ENCODE measurements around the gene GAP43. TPM values are rescaled to one million over a fixed set of nuclear protein-coding genes. Genes with fewer than 3 reads are reported as not detected.

Gene GAP43
- total RNA-seq, 1 donor: not detected

GRCh38 chr3:115646027-115646690 is 22.8 kb downstream of the GAP43 start:
- Histone ChIP-seq H3K4me3 (ENCODE audit: low read length) (no peak overlapping the region), H3K9me3 (ENCODE audit: low read depth, low read length) (no peaks in the 10 kb centered on the region), H3K4me1 (ENCODE audit: insufficient read depth, low read length) (no peaks in the 10 kb centered on the region), H3K27me3 (ENCODE audit: insufficient read depth, low read length) (no peaks in the 10 kb centered on the region)

DNA sequence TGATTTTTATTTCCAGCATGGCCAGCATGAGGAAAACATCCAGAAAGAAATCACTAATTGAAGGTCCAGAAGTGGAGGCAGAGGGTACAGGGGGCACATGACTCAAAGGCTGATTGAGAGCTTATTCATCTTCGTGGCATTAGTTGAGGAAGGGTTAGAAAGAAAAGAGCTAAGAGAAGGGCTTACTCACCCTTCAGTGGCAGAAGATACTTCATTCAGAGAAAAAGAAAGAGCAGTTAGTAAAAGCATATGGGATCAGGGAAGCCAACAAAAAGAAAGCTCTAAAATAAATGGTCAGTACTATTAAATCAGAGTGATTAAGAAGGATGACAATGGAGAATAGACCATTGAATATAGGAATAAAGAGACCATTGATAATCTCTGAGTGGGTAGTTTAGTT is 25.2 kb downstream of the GAP43 start:
- peaks cover 4% of the 10 kb centered on the region for H3K4me1 ChIP-seq (ENCODE audit: insufficient read depth, low read length)
- H3K9me3 ChIP-seq (ENCODE audit: low read depth, low read length): no peaks in the 10 kb centered on the region
- no peak overlapping the region for H3K4me3 ChIP-seq (ENCODE audit: low read length)
- H3K27me3 ChIP-seq (ENCODE audit: insufficient read depth, low read length): no peaks in the 10 kb centered on the region

DNA sequence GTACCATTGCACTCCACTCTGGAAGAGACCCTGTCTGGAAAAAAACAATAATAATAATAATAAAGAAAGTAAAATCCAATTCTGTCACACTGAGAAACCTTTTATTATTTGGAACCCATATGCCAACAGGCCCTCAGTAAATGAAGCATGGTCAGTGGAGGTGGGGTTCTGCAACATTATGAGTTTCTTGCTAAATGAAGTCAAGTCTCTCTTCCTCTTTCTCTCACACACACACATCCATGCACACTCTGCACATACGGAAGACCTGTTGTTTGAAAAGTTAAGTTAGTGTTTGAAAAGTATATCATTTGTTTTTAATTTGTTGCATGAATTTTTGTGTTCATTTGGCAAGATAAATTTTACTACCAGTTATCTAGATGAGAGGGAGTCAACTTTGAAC is 27.8 kb downstream of the GAP43 start:
- Histone ChIP-seq H3K27me3 (ENCODE audit: insufficient read depth, low read length) (no peaks in the 10 kb centered on the region), H3K9me3 (ENCODE audit: low read depth, low read length) (no peaks in the 10 kb centered on the region), H3K4me1 (ENCODE audit: insufficient read depth, low read length) (peaks cover 4% of the 10 kb centered on the region), H3K4me3 (ENCODE audit: low read length) (no peak overlapping the region)

DNA sequence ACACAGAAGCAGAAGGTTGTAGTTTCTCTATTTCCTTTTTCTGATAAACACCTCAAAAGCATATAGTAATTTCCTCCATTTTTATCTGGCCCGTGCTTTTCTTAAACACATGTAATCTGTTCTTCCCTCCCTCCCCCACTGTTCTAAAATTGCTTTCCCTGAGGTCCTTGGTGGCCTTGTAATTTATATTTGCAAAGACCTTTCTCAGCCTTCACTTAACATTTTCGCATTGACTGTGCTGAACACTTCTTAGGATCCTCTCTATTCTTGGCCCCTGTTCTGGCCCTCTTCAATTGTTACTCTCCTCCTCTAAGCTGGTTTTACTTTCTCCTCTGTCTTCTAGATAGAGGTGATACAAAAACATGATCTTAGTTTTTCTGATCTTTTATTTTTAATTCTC is 28.3 kb downstream of the GAP43 start:
- Histone ChIP-seq H3K4me1 (ENCODE audit: insufficient read depth, low read length) (peaks cover 4% of the 10 kb centered on the region), H3K4me3 (ENCODE audit: low read length) (no peak overlapping the region), H3K27me3 (ENCODE audit: insufficient read depth, low read length) (no peaks in the 10 kb centered on the region), H3K9me3 (ENCODE audit: low read depth, low read length) (no peaks in the 10 kb centered on the region)

DNA sequence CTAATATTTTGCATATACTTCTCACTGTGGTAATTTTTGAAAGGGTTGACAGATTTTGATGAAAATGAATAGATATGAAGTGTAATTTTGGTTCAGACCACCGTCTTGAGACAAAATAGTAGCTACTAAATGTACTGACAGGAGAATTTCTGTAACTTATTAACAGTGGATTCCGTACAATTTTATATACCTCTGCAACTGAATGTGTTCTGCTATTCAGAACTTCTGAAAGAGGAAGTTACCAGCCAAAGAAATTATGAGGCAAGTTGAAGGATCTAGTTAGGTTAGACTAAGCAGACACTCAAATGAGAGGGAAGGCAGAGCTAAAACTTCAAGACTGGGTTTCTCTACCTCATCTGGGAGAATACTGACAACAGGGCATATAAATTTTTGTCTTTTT is 29.4 kb downstream of the GAP43 start:
- Histone ChIP-seq H3K4me1 (ENCODE audit: insufficient read depth, low read length) (peaks cover 8% of the 10 kb centered on the region), H3K4me3 (ENCODE audit: low read length) (no peak overlapping the region), H3K9me3 (ENCODE audit: low read depth, low read length) (no peaks in the 10 kb centered on the region), H3K27me3 (ENCODE audit: insufficient read depth, low read length) (no peaks in the 10 kb centered on the region)

DNA sequence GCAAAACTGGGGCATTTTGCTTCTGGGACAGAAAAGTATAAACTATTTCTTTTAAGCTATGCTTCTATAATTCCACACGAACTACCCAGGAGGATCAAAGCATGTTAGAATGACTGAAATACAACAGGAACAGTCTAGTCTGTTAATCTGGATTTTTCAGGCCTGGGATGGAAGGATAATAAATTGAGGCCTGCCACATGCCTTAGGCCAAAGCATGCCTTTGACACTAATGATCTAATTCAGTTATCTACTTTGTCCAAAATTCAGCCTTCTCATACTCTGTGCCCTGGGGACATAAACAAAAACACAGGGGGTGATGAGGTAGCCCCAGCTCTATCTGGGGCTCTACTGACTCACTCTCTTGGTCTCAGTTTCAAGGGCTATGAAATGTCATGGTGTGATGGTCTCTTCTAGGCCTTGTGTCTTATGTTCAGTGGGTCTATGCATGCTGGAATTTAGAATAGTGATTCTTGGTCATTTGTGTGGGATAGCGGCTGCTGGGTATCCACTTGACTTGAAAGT is 32.5 kb downstream of the GAP43 start:
- H3K4me1 ChIP-seq (ENCODE audit: insufficient read depth, low read length): peaks cover 21% of the 10 kb centered on the region

DNA sequence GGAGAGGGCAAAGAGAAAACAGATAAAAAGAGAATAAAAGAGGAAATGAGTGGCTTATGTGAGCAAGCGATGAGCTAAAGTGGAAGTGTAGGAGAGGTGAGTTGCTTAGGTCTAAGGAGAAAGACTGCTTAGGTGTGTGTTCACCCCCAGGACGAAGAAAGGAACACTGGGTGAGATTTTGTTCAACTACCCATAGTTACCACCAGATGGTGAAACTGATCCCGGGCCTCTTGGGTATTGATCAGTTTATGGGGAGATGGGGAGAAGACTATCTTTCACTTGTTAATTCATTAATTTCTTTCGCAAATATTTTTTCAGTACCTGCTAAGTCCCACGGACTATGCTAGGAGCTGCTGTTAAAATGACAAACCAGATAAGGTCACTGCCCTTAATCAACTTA is 33.9 kb downstream of the GAP43 start:
- H3K9me3 ChIP-seq (ENCODE audit: low read depth, low read length): no peaks in the 10 kb centered on the region
- no peak overlapping the region for H3K4me3 ChIP-seq (ENCODE audit: low read length)
- peaks cover 21% of the 10 kb centered on the region for H3K4me1 ChIP-seq (ENCODE audit: insufficient read depth, low read length)
- no peaks in the 10 kb centered on the region for H3K27me3 ChIP-seq (ENCODE audit: insufficient read depth, low read length)

More for the DNA sequence above, 32.5 kb downstream of the GAP43 start:
- Histone ChIP-seq H3K4me3 (ENCODE audit: low read length) (no peak overlapping the region), H3K9me3 (ENCODE audit: low read depth, low read length) (no peaks in the 10 kb centered on the region), H3K27me3 (ENCODE audit: insufficient read depth, low read length) (no peaks in the 10 kb centered on the region)

- peak overlapping the region; percentile 71 for H3K4me3 ChIP-seq (ENCODE audit: low read length)
- no peaks in the 10 kb centered on the region for H3K27me3 ChIP-seq (ENCODE audit: insufficient read depth, low read length)
- no peaks in the 10 kb centered on the region for H3K9me3 ChIP-seq (ENCODE audit: low read depth, low read length)
- peaks cover 19% of the 10 kb centered on the region for H3K4me1 ChIP-seq (ENCODE audit: insufficient read depth, low read length)
Measured at GRCh38 chr3:115658032-115658336, 34.7 kb downstream of the GAP43 start.

GRCh38 chr3:115658337-115659181 is 35.2 kb downstream of the GAP43 start:
- Histone ChIP-seq H3K27me3 (ENCODE audit: insufficient read depth, low read length) (no peaks in the 10 kb centered on the region), H3K4me1 (ENCODE audit: insufficient read depth, low read length) (peaks cover 17% of the 10 kb centered on the region), H3K4me3 (ENCODE audit: low read length) (peak overlapping the region; percentile 71), H3K9me3 (ENCODE audit: low read depth, low read length) (no peaks in the 10 kb centered on the region)

GRCh38 chr3:115659253-115660220 is 36.2 kb downstream of the GAP43 start:
- peaks cover 17% of the 10 kb centered on the region for H3K4me1 ChIP-seq (ENCODE audit: insufficient read depth, low read length)
- no peak overlapping the region for H3K4me3 ChIP-seq (ENCODE audit: low read length)
- H3K9me3 ChIP-seq (ENCODE audit: low read depth, low read length): no peaks in the 10 kb centered on the region
- no peaks in the 10 kb centered on the region for H3K27me3 ChIP-seq (ENCODE audit: insufficient read depth, low read length)

- no peaks in the 10 kb centered on the region for H3K27me3 ChIP-seq (ENCODE audit: insufficient read depth, low read length)
Measured at GRCh38 chr3:115660646-115661337, 37.5 kb downstream of the GAP43 start.

GRCh38 chr3:115662356-115662755 is 39.0 kb downstream of the GAP43 start:
- H3K9me3 ChIP-seq (ENCODE audit: low read depth, low read length): no peaks in the 10 kb centered on the region
- no peak overlapping the region for H3K4me3 ChIP-seq (ENCODE audit: low read length)
- H3K27me3 ChIP-seq (ENCODE audit: insufficient read depth, low read length): no peaks in the 10 kb centered on the region
- peaks cover 17% of the 10 kb centered on the region for H3K4me1 ChIP-seq (ENCODE audit: insufficient read depth, low read length)

More at GRCh38 chr3:115660646-115661337, 37.5 kb downstream of the GAP43 start:
- Histone ChIP-seq H3K9me3 (ENCODE audit: low read depth, low read length) (no peaks in the 10 kb centered on the region), H3K4me3 (ENCODE audit: low read length) (no peak overlapping the region), H3K4me1 (ENCODE audit: insufficient read depth, low read length) (peaks cover 17% of the 10 kb centered on the region)

DNA sequence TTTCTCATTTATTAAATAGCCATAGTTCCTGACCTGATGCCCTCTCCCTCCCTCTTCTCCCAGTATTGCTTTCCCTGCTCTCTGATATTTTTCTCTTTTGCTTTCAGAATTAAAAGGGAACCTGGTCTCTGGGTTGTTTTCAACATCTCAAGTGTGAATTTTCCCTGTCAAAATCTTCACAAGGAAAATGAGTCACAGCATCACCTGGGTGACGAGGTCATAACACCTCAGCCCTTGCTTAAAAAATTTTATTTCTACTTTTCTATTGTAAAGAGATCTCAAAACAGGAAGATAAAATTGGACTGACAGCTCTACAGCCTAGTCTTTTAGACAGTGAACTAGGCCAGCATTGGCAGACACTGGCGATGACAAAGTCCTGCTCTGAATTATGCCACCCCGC is 40.1 kb downstream of the GAP43 start:
- Histone ChIP-seq H3K4me1 (ENCODE audit: insufficient read depth, low read length) (peaks cover 8% of the 10 kb centered on the region), H3K9me3 (ENCODE audit: low read depth, low read length) (no peaks in the 10 kb centered on the region), H3K4me3 (ENCODE audit: low read length) (no peak overlapping the region), H3K27me3 (ENCODE audit: insufficient read depth, low read length) (no peaks in the 10 kb centered on the region)

GRCh38 chr3:115666081-115666480 is 42.8 kb downstream of the GAP43 start:
- Histone ChIP-seq H3K9me3 (ENCODE audit: low read depth, low read length) (no peaks in the 10 kb centered on the region), H3K4me3 (ENCODE audit: low read length) (no peak overlapping the region), H3K4me1 (ENCODE audit: insufficient read depth, low read length) (no peaks in the 10 kb centered on the region), H3K27me3 (ENCODE audit: insufficient read depth, low read length) (no peaks in the 10 kb centered on the region)

Data from mononuclear cell (primary cell).